NCI-H748 treated with DMSO at 0.1 percent for 48 hours (cell line): ENCODE data around the gene NECTIN4.

Source experiments
- DNase-seq: peaks from one replicate; lab custom pipeline; 2025; lab: John Stamatoyannopoulos, UW

Gene NECTIN4

DNA sequence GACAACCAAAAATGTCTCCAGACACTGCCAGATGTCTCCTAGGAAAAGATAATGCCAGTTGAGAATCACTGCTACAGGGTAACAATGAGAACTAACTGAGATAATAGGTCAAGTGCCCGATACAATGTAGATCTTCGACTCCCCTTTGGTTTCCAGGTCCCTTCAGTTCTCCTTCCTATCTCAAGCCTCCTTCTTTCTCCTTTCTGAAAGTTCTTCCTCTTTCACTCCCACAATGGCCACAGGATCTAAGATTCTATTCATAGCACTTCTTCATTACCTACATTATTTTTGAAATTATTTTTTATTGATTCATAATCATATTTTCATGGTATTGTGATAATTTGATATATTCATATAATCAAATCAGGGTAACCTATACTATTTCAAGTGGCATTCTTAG is 22.2 kb upstream of the NECTIN4 start:
- no peak for DNase-seq

DNA sequence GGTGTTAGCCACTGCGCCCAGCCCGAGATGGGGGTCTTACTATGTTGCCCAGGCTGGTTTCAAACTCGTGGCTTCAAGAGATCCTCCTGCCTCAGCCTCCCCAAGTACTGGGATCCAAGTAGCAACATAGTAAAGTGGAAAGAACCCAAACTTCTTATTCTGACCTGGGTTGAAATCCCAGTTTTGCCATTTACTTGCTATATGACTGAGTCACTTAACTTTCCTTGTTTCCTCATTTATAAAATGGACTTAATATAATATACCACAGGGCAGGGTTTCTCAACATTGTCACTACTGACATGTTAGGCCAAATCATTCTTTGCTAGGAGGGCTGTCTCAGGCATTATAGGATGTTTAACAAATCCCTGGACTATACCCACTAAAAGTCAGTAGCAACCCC is 21.8 kb upstream of the NECTIN4 start:
- no peak for DNase-seq

DNA sequence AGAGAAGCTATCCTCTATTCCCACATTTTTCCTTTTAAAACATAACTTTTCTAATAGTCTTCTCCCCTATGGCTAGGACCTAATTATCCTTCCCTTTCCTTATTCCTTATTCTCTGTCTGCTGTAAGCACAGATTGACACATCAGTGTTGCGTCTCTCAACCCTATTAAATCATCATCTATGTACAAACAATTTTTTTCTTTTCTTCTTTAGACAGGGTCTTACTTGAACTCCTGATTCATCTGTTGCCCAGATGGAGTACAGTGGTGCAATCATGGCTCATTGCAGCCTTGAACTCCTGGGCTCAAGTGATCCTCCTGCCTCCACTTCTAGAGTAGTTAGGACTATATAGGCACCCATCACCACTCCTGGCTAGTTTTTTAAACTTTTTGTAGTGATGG is 17.1 kb upstream of the NECTIN4 start:
- DNase-seq = no peak

DNA sequence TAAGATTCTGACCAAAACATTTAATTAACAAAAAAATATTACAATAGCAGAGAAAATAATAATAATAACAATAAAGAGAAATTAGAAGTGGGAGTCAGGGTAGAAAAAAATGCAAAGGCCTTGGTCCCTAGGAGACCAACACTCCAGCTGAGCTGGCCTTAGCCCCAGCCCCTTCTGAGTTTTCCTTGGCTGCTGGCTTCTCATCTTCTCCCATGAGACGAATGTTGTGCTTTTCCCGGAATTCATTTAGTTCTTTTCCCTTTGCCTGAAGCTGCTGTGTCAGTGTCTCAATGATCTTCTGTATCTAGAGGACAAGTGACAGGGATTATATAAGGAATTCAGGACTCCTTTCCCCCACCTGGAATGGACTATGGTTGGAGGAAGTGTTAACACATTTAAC is 11.2 kb upstream of the NECTIN4 start:
- DNase-seq = no peak

DNA sequence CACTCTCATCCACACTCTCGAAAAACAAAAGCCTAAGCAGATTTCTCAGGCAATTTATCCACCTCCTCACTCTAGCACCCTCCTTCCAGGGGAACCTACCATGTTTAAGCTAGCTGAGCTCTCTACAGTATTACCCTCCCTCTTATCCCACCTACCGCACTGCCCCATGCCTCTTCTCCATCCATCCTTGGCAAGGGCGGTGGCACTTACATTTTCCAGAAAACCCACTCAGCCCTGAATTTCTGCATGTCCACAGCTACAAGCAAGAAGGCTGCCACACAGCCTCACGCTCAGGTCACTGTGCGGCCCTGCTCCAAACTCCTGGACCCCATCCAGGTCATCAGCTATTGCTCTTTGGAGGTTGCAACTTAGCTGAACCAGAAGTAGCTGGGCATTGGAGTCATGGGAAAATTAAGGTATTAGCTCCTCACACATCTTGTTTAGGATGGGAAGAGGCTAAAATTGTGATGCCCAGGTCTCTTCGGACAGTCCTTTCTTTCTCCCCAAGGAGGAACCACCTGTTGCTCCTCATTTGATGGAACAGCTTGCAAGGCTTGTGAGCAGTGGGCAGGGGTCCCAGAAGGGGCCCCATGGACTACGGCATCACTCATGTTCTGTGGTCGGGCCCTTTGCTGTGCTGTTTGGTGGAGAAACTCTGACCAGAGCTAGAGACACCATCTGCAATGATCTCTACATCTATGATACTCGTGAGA is 9.9 kb upstream of the NECTIN4 start:
- no peak for DNase-seq

DNA sequence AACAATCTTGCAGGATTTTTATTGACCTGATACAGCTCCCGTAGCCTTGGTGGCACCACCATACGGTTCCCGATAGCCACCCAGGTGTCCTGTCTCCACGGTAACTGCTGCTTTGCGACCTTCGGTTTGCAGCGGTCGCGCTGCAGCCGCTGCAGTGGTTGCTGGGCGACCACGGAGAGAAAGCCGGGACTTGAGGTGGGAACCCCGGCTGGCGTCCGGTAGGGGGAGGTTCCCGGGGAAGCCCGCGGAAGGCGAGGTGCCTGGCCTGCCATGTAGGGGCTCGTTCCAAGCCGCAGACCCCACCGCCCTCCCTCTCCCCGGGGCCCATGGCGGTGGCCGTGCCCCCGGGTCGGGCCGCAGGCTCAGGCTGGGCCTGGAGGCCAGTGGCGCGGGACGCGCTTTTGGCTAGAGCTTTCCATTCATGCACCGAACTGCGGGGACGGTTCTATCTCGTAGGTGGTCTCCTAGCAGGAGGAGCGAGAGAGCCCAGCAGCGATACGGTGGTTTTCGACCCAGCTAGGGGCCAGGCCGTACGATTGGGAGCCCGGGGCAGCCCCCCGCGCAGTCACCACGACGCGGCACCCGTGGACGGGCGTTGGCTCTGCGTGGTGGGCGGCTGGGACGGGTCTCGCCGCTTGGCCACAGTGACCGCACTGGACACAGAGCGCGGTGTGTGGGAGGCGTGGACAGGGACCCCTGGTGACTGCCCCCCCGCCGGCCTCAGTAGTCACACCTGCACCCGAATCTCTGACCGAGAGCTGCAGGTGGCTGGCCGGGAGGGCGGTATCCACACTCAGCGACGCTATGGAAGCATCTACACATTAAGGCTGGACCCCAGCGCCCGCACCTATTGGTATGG is 9.1 kb upstream of the NECTIN4 start, which contains the start of gene KLHDC9:
KLHDC9 (plus strand) TSS at position 152 of the 859 bp plus-strand sequence; CDS start at position 327, 175 bp downstream.
- peak; percentile 80 for DNase-seq

DNA sequence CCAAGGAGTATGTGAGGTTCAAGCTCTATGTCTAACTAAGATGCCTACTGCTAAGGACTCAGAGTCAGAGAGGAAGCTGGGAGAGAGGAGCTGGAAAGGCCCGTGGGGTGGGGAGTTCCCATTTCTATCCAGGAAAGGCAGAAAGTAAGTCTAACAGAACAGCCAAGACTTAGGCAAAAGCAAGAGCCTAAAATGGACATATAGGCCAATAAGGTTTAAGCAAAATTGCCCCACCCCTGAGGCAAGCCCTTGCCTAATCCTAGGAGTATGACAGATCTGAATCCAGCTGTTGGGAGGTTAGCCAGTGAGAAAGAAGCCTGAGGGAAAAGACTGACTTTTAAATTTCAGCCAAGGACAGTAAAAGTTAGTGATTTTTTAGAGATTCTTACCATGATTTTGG is 7.2 kb upstream of the NECTIN4 start:
- no peak for DNase-seq

DNA sequence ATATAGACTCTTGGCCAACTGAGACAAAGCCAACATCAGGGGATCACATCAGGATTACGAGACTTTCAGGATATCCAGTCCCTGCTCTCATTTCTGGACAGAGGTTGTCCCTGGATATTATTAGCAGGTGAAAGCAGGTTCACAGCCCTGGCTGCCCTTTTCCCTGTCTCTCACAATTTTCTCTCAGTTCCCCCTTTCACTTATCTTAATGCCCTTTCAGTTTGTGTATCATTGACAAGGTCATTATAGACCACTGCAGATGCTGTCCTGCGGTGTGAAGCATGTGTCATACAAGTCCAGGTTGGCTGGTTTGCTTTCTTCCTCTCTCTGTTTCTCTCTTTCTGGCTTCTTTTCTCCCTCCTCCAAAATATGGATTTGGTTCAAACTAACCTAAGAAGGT is 6.7 kb upstream of the NECTIN4 start:
- DNase-seq = no peak

DNA sequence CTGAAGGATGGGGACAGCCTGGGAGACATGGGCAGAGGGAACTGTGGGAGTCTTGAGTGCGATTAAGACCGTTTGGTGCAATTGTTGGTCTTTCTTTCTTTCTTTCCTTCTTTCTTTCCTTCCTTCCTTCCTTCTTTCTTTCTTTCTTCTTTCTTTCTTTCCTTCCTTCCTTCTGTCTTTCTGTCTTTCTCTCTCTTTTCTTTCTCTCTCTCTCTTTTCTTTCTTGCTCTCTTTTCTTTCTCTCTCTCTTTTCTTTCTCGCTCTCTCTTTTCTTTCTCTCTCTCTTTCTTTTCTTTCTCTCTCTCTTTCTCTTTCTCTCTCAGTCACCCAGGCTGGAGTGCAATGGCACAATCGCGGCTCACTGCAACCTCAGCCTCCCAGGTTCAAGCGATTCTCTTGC is 5.9 kb upstream of the NECTIN4 start:
- no peak for DNase-seq

DNA sequence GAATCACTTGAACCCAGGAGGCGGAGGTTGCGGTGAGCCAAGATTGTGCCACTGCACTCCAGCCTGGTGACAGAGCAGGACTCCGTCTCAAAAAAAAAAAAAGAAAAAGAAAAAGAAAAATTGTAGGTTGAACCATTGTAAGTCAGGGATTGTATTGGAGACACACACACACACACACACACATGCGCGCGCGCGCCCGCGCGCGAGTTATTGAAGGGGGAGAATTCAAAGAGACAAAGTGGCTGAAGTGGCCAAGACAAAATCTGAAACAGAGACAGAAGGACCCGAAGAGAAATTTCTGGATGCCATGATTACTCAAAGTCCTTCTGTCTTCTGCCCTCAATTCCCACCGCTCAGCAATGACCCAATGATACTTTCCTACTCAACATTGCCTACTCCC is 5.1 kb upstream of the NECTIN4 start:
- no peak for DNase-seq

DNA sequence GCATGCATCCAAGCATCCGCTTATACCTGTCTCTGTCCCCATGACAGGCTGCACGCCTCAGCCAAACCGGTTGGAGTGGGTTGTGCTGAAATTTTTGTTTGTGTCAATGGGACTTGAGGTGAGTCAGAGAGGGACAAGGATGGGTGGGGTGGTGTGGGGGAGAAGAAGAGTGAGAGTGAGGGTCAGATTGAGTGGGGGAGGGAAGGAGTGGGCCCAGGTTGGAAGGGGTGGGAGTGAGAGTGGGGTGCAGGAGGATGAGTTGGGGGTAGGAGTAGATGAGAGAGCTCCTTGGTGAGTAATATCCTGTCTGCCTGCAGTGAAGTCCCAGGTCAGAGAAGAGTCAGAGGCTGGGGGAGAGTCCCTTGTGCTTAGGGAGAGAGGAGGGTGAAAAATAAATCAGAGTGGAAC is 3.3 kb upstream of the NECTIN4 start:
- DNase-seq = no peak

DNA sequence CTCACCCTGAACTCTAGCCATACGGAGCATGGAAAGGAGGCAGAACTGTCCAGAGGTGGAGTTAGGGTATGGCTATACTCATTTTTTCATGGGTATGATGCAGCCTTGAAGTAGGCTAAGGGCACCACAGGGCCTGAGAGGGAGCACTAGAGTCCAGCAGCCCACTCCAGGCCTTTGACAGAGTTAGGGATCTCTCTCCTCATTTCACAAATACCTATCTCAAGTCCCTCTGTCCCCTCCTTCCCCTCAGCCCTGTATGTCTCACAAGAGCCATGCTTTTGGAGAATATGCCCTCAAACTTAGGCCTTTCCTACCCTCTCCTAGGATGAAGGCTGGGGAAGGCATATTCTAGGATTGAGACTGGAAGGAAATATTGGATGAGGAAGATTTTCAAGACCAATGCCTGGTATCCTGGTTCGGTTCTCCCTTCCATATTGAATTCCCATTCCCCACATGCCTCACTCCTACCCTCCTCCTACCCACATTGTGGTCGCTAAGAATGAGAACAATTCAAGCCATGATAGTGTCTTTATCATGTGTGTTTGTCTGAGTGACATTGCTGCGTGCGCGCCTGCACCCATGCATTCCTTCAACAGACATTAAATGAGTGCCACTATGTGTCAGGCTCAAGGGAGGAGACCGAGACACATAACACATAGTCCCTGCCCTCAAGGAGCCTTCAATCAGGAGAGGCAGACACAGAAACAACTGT is 2.6 kb upstream of the NECTIN4 start:
- no peak for DNase-seq

DNA sequence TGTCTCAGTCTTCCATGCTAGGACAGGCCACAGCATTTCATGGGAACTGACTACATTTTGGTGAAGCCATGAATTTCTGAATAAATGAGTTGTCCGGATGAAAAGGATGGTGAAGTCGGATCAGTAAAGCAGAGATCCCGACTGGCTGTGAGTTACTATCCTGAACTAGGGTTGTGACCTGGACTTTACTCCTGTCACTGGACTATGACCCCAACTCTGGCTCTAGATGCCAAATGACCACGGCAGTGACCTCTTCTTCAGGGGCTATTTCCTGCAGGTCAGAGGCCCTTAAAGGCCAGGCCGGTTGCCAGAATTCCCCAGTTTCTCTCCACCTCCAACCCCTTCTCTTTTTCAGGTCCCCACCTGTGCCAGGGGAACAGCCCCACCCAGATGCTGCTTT is 1.7 kb upstream of the NECTIN4 start:
- no peak for DNase-seq

DNA sequence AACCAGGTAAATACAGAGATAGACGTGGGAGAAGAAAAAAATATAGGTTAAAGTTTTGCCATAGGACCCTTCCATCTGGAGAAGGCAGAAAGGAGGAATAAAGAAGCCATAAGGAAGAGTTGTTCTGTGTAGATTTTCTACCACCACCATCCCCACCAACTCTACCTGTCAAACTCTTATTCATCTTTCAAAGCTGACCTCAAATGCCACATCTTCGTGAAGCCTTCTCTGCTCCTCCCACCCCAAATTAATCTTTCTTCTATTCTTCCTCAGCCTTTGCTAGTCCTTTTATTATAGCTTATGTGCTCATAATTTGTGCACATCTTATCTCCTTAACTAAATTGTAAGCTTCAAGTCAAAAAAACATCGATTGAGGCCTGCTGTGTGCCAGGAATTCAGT is 1.3 kb upstream of the NECTIN4 start:
- no peak for DNase-seq

DNA sequence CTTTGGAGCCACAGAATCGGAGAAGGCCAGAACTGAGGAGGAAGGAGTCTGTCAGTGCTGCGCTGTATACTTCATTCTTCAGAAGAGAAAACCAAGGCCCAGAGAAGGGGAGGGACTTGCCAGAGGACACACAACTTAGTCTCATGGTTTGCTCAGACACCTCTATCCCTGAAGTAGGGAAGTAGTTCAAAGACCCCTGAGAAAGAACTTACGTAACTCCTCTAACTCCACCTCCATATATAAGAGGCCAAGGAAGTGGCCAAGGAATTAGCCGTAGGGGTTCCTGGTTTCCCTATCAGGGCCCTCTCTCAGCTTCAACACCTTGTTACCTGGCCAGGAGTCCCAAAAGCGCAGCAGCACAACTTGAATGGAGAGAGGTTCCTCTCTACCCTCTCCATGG is 580 bp upstream of the NECTIN4 start:
- no peak for DNase-seq

DNA sequence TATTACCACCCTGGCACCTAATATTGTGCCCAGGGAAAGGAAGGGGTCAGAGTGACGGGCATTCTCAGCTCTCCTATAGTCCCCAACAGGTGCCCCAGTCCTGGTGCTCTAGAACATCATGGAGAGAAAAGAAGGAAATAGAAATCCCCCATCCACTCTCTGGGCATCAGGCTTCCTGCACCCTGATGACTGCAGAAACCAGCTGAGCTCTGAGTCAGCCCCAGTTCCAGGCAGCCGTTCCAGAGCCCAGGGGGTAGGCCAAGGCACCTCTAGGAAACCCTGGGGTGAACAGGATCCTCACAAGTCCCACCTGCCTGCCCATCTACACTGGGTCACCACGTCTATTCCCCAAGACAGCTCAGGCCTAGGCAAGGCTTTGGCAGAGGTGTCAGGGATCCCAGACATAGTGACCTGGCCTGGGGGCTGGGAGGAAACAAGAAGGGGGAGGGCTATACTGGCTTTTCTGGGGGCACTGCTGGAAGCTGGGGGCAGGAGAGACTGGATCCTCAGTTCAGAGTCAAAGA is 709 bp downstream of the NECTIN4 start:
- no peak for DNase-seq

DNA sequence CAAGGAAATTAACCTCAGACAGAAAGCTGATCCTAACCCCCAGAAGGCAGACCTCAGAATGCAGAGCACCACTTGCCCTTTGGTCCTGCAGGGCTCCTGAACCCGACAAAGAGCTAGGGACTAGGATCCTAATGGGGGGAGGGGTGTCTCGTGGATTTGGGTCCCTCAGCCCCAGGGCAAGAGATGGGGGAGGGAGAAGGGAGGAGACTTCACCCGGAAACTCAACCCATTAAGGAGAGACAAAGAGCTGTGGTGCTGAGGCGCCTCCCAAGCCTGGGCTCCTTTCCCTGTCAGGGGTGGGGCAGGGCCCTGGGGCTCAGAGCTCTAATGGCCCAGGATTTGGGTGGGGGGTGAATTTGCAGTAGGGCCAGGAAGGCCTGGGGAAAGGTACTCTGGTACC is 2.9 kb downstream of the NECTIN4 start:
- DNase-seq = no peak

DNA sequence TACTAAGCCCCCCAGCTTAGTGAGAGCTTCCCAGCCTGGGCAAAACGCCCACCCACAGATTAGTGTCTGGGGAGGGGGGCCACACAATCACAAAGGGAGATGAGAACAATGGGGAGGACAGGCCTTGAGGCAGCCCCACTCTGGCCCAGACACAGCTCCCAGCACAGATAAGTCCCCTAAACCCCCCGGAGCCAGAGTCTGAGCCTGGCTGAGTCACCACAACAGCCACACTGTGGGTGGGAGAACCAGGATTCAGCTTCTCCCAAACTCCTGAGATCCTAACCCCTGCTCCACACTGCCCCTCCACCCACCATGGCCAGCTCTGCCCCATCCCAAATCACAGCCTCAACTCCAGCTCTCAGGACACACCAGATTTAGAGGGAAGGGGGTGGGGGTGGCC is 4.2 kb downstream of the NECTIN4 start:
- DNase-seq = no peak

DNA sequence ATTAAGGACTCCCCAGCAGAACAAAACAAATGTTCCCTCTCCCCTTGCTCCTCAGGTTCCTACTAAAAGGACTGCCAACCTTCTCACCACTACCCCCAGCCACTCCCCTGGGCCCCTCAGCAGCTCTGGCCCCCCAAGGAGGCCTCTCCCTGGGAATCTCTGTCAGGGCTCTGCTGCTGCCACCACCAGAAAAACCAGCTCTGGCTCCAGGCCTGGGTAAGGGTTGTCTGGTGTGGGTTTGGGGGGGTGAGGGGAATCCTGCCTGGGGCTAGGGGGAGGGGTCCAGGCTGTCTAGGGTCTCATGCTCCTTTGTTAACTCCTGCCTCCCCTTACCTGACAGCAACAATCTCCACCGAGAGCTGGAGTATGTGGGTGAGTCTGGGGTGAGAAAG is 4.8 kb downstream of the NECTIN4 start:
- DNase-seq = no peak

DNA sequence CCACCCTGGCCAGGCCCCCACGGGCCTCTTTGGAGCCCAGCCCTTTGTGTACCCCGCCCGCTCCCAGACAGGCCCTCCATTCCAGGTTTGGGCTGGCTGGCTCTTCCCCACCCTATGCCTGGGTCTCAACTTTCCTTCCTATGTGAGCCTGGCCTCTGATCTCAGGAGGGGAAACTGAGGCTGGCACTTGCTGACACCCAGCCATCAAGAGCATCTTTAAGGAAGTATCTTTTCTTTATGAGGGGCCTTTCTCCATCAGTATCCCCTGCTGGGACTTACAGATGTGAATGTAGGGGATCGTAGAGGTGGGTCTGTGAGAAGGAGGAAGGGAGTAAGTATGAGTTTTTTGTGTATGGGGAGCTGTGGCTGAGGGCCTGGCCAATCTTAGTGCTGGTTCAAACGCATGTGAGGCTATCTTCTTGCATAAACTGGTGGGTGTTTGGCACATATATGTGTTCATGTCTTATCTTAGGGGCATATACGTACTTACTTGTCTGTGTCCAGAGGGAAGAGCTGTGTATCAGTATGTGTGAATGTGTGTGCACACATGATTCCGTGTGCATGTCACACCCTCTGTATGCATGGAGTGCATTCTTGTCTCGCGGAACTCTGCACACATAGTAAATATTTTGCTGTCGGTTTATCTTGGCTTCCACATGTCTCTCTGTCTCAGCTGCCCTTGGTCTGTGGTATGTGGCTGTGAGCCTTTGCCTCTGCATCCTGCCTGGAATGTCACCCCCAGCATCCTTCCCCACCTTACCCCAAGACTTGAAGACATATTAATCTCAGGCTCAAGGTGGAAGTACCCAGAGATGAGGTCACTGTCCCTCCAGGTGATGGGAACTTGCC is 5.4 kb downstream of the NECTIN4 start:
- DNase-seq = no peak

DNA sequence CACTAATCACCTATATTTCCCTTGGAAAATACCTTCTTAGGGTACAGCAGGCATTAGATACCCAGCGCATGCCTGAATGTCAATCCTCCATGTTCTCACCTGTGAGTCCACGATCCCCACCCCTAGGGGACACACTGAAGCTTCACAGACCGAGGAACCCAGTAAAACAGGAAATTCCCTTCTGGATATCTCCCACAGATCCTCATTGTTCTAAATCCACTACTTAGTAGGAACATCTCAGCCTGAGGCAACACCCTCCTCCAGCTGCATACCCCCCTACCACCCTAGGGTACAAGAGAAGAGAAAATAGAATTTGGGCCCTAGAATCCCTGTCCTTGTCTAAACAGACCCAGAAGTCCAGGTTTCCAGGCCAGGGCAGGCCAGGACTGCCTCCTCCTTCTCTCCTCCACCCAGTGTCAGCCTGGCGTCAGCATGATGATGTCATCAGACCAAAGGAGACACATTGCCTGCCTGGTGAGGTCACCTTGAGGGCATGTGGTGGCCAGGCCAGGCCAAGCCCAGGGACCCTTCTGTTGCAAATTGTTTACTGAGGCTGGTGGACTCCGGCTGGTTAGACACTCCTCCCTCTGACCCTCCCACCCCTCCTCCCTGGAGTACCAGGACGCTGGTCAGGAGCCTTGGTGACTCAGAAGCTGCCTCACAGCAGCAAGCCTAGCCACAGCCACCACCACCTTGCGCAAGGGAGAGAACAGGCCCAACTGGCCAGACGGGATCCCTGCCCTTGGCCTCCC is 6.2 kb downstream of the NECTIN4 start:
- DNase-seq = no peak
